GM19193 (cell line): ENCODE results near the gene CDK19.

ENCODE experiments used
- POLR2A ChIP-seq: IDR thresholded peaks from 4 replicates; pipeline ENCODE4 v1.6.1; 2011; ENCODE audit not compliant: insufficient read depth, insufficient read length; ENCODE audit errors: extremely low read depth

The CDK19 gene

GRCh38 chr6:110815411-110816409 lies at the start of gene CDK19:
Gene CDK19, minus strand, starts transcription at chr6:110815469. Its CDS starts 333 bp downstream, at chr6:110815136.
- peak; percentile 92 for TF ChIP-seq POLR2A

GRCh38 chr6:110864824-110865223 lies 49.6 kb upstream of the CDK19 start:
- TF ChIP-seq POLR2A, result no peak

- peak; percentile 14 for TF ChIP-seq POLR2A
Measured at GRCh38 chr6:110859335-110859792, 44.1 kb upstream of the CDK19 start.

GRCh38 chr6:110858562-110859214 lies 43.4 kb upstream of the CDK19 start:
- TF ChIP-seq POLR2A, result no peak

- no peak for TF ChIP-seq POLR2A
Measured at GRCh38 chr6:110858016-110858415, 42.7 kb upstream of the CDK19 start.

GRCh38 chr6:110856296-110856695 lies 41.0 kb upstream of the CDK19 start:
- no peak for TF ChIP-seq POLR2A

- TF ChIP-seq POLR2A, result no peak
Measured at GRCh38 chr6:110853754-110854477, 38.6 kb upstream of the CDK19 start.

GRCh38 chr6:110852773-110853172 lies 37.5 kb upstream of the CDK19 start:
- TF ChIP-seq POLR2A, result no peak

GRCh38 chr6:110849781-110850180 lies 34.5 kb upstream of the CDK19 start:
- TF ChIP-seq POLR2A, result no peak

- no peak for TF ChIP-seq POLR2A
Measured at GRCh38 chr6:110841266-110841665, 26.0 kb upstream of the CDK19 start.

- no peak for TF ChIP-seq POLR2A
Measured at GRCh38 chr6:110833831-110834230, 18.6 kb upstream of the CDK19 start.

GRCh38 chr6:110831405-110831804 lies 16.1 kb upstream of the CDK19 start:
- no peak for TF ChIP-seq POLR2A

GRCh38 chr6:110828396-110828795 lies 13.1 kb upstream of the CDK19 start:
- TF ChIP-seq POLR2A, result no peak

- no peak for TF ChIP-seq POLR2A
Measured at GRCh38 chr6:110826236-110827129, 11.2 kb upstream of the CDK19 start.
